GM20000 (cell line): ENCODE data around the gene RAD51C.

Experiments used
- DNase-seq: peaks from one replicate; pipeline ENCODE4 v3.0.0; 2012; ENCODE audit warnings: low spot score
- CTCF ChIP-seq: IDR thresholded peaks from 2 replicates; pipeline ENCODE4 v1.5.1; 2012; ENCODE audit warnings: mild to moderate bottlenecking, control low read depth; ENCODE audit errors: extremely low read depth, missing control alignments

RAD51C gene

GRCh38 chr17:58755269-58755576 is 62.8 kb downstream of the RAD51C start:
- DNase-seq = peak; percentile 32
- TF ChIP-seq CTCF = no peak

GRCh38 chr17:58755577-58756245 is 63.3 kb downstream of the RAD51C start, which contains the start of gene PPM1E:
PPM1E (plus strand) TSS chr17:58755854.
- peak; percentile 90 for DNase-seq
- no peak for TF ChIP-seq CTCF

GRCh38 chr17:58756246-58757161 is 64.1 kb downstream of the RAD51C start:
- peak; percentile 61 for DNase-seq
- TF ChIP-seq CTCF = no peak

GRCh38 chr17:58757162-58757613 is 64.8 kb downstream of the RAD51C start:
- TF ChIP-seq CTCF = no peak

GRCh38 chr17:58758890-58759289 is 66.5 kb downstream of the RAD51C start:
- TF ChIP-seq CTCF = no peak
- no peak for DNase-seq

More at GRCh38 chr17:58757162-58757613, 64.8 kb downstream of the RAD51C start:
- peak; percentile 16 for DNase-seq

GRCh38 chr17:58759522-58759921 is 67.1 kb downstream of the RAD51C start:
- DNase-seq = no peak
- TF ChIP-seq CTCF = no peak

GRCh38 chr17:58760248-58760647 is 67.8 kb downstream of the RAD51C start:
- TF ChIP-seq CTCF = no peak
- DNase-seq = no peak
